HUES48 (cell line): Measurements from ENCODE around the gene ILDR2.
A peak's percentile ranks its signal among the peaks of the same experiment; 100 is the strongest.

Source experiments
- H3K27ac ChIP-seq: one replicate; pipeline ENCODE4 v1.7.0; 2013; ENCODE audit warnings: low read depth, low read length, inconsistent platforms
- H3K27me3 ChIP-seq: 2 replicates; pipeline ENCODE4 v1.6.1; 2013; ENCODE audit warnings: mild to moderate bottlenecking, low read length; ENCODE audit not compliant: control insufficient read depth, insufficient read depth
- H3K36me3 ChIP-seq: 2 replicates; pipeline ENCODE4 v1.6.1; 2013; ENCODE audit warnings: low read length; ENCODE audit not compliant: control insufficient read depth, insufficient read depth
- H3K4me1 ChIP-seq: 2 replicates; pipeline ENCODE4 v1.6.1; 2013; ENCODE audit warnings: mild to moderate bottlenecking, low read length; ENCODE audit not compliant: control insufficient read depth, insufficient read depth
- H3K4me3 ChIP-seq: 2 replicates; pipeline ENCODE4 v1.5.1; 2013; ENCODE audit warnings: mild to moderate bottlenecking, low read depth, low read length
- H3K9ac ChIP-seq: 2 replicates; pipeline ENCODE4 v1.6.1; 2013; ENCODE audit warnings: mild to moderate bottlenecking, low read depth, low read length, moderate library complexity
- H3K9me3 ChIP-seq: 2 replicates; pipeline ENCODE4 v1.6.1; 2013; ENCODE audit warnings: low read length; ENCODE audit not compliant: control insufficient read depth, insufficient read depth

Gene ILDR2

DNA sequence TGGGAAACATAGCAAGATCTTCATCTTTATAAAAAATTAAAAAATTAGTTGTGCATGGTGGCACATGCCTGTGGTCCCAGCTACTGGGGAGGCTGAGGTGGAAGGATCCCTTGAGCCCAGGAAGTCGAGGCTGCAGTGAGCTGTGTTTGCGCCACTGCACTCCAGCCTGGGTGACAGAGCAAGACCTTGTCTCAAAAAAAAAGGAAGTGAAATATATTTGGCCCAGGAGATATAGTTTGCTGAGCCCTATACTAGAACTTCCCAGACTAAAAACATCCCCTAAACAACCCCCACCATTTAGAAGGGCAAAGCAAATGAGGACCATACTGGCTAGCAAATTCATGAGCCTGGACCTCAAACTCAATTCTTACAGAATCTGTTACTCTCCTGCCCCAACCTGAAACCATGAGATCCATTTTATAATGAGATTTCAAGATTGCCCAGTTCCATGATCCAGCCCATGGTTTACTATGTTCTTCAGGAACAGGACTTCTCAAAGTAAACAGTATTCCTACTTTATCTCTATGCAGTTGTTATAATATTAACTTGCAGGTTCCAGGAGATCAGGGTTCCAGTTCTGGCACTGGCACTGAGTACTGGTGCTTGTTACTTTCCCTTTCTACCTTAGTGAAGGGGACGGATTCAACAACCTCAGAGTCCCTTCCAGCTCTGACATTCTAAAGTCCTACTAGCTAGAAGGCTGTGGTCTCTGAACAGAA is 50.4 kb downstream of the ILDR2 start:
- Histone ChIP-seq H3K4me1 (0 out of 2 replicates have a peak, but pooled peaks cover 4% of the 10 kb centered on the region), H3K9ac (no peak overlapping the region), H3K36me3 (no peaks in the 10 kb centered on the region), H3K27ac (no peak overlapping the region), H3K4me3 (no peak overlapping the region), H3K27me3 (peaks cover 34% of the 10 kb centered on the region), H3K9me3 (no peaks in the 10 kb centered on the region)

DNA sequence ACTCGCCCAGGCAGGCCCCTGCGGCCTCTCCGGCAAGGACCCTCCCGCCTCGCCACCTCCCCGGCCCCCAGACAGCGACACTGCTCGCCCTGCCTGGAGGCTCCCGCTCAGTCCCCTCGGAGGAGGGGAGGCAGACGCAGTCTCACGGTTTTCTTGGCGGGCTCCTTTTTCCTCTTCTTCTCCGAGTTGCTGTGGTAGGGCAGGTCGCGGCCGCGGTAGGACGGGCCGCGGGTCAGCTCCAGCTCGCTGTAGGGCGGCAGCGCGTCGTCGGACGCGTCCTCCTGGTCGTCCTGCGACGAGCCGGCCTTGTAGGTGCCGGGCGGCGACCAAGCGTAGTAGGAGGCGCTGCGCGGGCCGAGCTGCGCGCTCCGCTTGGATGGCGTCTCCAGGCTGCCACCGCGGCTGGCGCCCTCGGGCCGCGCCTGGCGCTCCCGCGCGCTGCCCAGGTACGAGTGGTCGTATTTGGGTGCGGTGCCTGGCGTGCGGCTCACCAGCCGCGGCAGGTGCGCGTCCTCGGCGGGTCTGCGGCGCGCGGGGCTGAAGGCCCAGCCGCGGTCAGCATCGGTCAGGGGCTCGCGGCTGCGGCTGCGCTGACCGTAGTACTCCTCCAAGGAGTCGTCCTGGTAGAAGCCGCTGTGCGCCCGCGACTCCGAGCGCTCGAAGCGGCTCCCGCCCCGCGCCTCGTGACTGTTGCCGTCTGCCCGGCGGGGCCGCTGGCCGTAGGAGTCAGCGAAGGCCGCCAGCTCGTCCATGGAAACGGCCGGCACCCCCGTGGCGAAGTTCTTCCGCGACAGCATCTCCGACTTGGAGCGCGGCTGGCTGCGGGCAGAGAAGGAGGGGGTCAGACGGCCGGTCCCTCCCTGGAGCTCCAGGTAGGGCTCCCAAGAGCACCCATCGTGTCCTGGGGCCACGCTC is 54.5 kb downstream of the ILDR2 start:
- no peaks in the 10 kb centered on the region for H3K9me3 ChIP-seq
- no peaks in the 10 kb centered on the region for H3K36me3 ChIP-seq
- H3K4me1 ChIP-seq, result peaks cover under 1% of the 10 kb centered on the region; the same call in 1 of the 2 replicates
- no peak overlapping the region for H3K27ac ChIP-seq
- peak overlapping the region; percentile 59 for H3K4me3 ChIP-seq
- peak overlapping the region; percentile 26 for H3K9ac ChIP-seq
- H3K27me3 ChIP-seq, result peaks cover 55% of the 10 kb centered on the region

DNA sequence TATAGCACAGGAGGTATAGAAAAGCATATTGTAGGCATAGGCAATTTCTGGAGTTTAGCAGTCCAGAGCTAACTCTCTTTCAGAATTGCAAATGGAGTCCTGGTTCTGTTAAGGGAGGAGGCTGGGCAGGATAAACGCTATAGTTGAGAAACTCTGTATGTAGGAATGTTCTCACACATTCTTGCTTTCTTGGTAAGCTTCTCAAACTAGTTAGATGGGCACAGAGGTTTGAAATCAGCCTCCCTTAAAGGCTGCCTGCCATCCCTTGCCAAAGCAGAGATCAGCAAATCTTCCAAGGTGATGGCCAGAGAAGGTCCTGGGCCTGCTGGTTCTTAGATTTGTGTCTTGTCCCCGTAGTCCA is 56.4 kb downstream of the ILDR2 start:
- Histone ChIP-seq H3K9me3 (no peaks in the 10 kb centered on the region), H3K9ac (no peak overlapping the region), H3K27me3 (peaks cover 55% of the 10 kb centered on the region), H3K4me1 (no peaks in the 10 kb centered on the region; the same call in 1 of the 2 replicates), H3K4me3 (no peak overlapping the region), H3K27ac (no peak overlapping the region), H3K36me3 (no peaks in the 10 kb centered on the region)

DNA sequence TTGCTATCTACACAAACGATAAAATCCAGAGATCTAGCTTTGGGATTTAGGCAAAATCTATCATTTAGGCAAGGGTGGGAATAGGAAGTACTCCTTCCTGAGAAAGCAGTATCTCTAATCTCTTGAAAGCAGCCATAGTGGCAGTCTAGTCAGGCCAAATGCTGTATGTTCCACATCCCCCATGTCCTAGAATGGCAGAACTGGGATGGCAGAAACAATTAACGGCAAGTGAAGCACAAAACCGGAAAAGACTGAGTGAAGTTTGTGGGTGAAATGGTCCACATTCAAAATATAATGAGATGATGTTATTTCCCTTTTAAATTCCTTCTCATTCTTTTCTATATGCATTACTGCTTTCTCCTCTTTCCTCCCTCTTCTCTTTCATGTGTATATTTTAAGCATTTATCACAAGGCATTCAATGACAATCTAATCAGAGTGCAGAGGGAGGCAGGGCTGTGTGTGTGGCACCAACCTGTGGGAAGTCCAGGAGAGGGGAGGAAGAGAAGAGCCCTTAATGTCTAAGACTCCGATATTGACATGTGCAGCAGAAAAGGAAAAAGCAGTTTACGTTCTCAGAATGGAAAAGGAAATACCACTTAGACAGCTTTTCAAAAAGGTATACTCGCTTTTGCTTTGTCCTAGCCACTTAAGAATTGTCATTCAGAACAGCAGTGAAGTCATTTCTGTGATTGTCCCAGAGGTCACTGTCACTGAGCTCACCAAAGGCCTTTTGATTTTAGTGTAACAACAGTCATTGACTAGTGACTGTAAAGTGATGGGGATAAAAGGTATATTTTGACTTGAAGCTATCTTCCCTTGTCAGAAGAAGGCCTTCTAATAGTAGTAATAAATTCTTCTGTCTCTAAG is 57.0 kb downstream of the ILDR2 start:
- no peak overlapping the region for H3K27ac ChIP-seq
- H3K9me3 ChIP-seq, result no peaks in the 10 kb centered on the region
- peaks cover 55% of the 10 kb centered on the region for H3K27me3 ChIP-seq
- no peak overlapping the region for H3K9ac ChIP-seq
- H3K4me1 ChIP-seq, result no peaks in the 10 kb centered on the region; the same call in 1 of the 2 replicates
- H3K36me3 ChIP-seq, result no peaks in the 10 kb centered on the region
- H3K4me3 ChIP-seq, result no peak overlapping the region

DNA sequence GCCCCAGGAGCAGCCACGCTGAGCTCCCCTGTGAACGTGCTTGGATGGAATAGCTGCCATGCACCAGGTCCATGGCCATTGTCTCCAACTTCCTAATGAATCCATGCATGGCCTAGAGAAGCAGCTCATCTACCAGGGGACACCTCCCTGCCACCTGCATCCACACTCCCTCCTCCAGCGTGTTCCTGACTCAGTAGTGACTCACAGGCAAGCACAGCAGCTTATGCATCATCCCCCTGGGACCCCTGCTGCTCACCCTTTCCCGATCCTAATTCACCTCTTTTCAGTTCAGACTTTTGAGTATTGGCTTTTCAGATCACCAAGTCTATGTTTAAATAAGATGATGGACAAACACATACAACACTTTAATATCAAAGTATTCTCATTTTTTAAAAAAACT is 59.4 kb downstream of the ILDR2 start:
- no peak overlapping the region for H3K4me3 ChIP-seq
- H3K9ac ChIP-seq, result no peak overlapping the region
- H3K4me1 ChIP-seq, result no peaks in the 10 kb centered on the region; the same call in 1 of the 2 replicates
- H3K27ac ChIP-seq, result no peak overlapping the region
- peaks cover 10% of the 10 kb centered on the region for H3K9me3 ChIP-seq
- peaks cover 31% of the 10 kb centered on the region for H3K27me3 ChIP-seq
- no peaks in the 10 kb centered on the region for H3K36me3 ChIP-seq

DNA sequence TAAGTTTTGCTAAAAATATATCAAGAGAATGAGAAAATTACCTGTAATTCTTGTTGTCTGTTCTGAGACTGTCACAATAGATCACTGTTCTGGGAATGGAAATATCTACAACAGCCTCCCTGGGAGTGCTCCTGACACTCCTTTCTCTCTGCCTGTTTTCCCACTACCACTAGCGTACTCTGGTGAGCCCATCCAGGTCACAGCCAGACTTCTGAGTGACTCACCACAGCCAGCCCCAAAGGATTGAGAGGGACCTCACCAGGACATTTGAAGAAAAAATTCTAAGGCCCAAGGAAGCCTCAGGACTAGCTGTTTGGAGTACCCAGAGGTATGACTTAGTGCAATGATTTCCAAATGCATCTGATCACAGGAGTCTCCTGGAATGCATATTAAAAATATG is 60.3 kb downstream of the ILDR2 start:
- Histone ChIP-seq H3K27ac (no peak overlapping the region), H3K27me3 (peaks cover 22% of the 10 kb centered on the region)

DNA sequence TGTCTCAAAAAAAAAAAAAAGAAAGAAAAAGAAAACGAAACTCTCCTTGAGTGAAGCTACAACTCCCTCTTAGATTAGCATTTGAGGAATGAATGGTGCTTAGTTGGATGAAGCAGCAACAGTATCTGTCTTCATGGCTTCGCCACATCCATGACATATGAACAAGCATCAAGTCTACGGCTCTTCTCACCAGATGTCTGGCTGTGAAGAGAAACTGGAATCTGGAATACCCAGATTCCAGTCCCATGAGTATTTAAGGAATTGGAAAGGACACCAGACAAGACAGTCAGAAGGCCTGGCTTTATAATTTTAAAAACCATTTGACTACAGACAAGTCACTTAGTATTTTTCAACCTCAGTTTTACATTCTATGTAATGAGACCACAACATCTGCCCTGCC is 61.2 kb downstream of the ILDR2 start:
- Histone ChIP-seq H3K4me1 (no peaks in the 10 kb centered on the region; the same call in 1 of the 2 replicates), H3K9me3 (peaks cover 13% of the 10 kb centered on the region)

More for the DNA sequence above, 60.3 kb downstream of the ILDR2 start:
- no peak overlapping the region for H3K9ac ChIP-seq
- H3K9me3 ChIP-seq, result peaks cover 13% of the 10 kb centered on the region
- no peaks in the 10 kb centered on the region; the same call in 1 of the 2 replicates for H3K4me1 ChIP-seq
- no peak overlapping the region for H3K4me3 ChIP-seq
- no peaks in the 10 kb centered on the region for H3K36me3 ChIP-seq

DNA sequence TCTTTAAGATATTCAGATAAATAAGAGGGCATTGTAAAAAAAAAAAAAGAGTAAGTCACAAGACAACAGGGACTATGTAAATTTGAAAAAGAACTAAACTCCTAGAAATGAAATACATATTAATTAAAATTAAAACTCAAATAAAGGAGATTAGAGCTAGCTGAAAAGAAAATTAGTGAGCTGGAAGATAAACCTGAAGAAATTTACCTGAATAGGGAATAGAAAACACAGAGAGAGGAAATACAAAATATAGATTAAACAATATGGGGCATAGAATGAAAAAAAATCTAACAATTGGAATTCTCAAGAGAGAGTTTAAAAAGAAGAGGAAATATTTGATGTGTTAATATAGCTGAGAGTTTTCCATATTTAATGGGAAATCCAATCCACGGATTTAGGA is 63.7 kb downstream of the ILDR2 start:
- H3K9me3 ChIP-seq, result peaks cover 13% of the 10 kb centered on the region
- no peaks in the 10 kb centered on the region for H3K36me3 ChIP-seq
- H3K4me1 ChIP-seq, result no peaks in the 10 kb centered on the region
- H3K27me3 ChIP-seq, result no peaks in the 10 kb centered on the region
- H3K27ac ChIP-seq, result no peak overlapping the region
- no peak overlapping the region for H3K9ac ChIP-seq
- H3K4me3 ChIP-seq, result no peak overlapping the region

More for the DNA sequence above, 61.2 kb downstream of the ILDR2 start:
- H3K36me3 ChIP-seq, result no peaks in the 10 kb centered on the region
- H3K27me3 ChIP-seq, result peaks cover 12% of the 10 kb centered on the region
- H3K27ac ChIP-seq, result no peak overlapping the region
- no peak overlapping the region for H3K4me3 ChIP-seq
- no peak overlapping the region for H3K9ac ChIP-seq

DNA sequence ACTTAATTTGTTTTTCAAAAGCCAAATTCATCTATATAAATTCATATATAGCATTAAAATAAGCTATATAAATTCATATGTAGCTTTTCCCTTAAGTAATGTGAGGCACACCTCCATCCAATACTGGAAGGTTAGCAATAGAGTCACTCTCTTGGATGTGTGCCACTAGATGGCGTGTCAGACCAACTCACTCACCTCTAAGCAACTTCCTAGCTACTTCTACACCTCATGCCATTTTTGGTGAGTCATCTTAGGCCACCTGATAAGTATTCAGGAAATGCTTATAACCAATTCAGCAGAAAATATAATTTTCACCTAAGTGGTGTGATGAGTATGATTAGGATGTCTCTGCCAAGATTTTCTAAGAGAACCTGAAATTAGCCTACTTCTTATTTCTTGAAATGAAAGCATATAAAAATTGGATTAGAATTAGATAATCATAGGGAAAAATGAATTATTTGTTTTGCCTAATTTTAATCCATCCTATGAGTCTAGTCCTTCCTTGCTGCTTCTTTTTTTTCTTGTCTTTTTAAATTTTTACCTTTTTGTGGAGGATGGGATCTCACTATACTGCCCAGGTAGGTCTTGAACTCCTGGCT is 64.8 kb downstream of the ILDR2 start:
- no peaks in the 10 kb centered on the region for H3K4me1 ChIP-seq
- H3K4me3 ChIP-seq, result no peak overlapping the region
- H3K27me3 ChIP-seq, result no peaks in the 10 kb centered on the region
- no peaks in the 10 kb centered on the region for H3K36me3 ChIP-seq
- H3K9ac ChIP-seq, result no peak overlapping the region
- no peak overlapping the region for H3K27ac ChIP-seq
- H3K9me3 ChIP-seq, result peaks cover 13% of the 10 kb centered on the region

DNA sequence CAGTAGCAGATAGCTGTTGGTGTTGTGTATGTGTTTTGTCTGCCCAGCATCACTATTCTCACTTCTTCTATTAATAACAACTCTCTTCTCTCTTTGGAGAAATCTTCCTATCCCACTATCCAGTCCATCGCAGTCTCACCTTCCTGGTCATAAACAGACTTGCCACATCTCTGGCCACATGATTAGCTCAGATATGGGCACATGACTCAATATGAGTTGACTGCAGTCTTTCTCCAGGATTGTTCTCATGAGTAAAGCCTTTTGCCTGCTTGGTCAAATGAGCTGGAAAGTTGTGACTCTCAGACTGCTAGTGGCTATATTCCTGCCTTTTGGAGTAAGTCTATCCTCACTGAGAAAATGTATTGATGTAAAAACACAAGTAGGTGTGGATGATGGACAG is 66.4 kb downstream of the ILDR2 start:
- peaks cover 13% of the 10 kb centered on the region for H3K9me3 ChIP-seq
- H3K27ac ChIP-seq, result no peak overlapping the region
- no peaks in the 10 kb centered on the region for H3K4me1 ChIP-seq
- H3K36me3 ChIP-seq, result no peaks in the 10 kb centered on the region
- no peak overlapping the region for H3K9ac ChIP-seq
- H3K4me3 ChIP-seq, result no peak overlapping the region
- H3K27me3 ChIP-seq, result no peaks in the 10 kb centered on the region
